ENCODE results near the gene PBX1.

DNA sequence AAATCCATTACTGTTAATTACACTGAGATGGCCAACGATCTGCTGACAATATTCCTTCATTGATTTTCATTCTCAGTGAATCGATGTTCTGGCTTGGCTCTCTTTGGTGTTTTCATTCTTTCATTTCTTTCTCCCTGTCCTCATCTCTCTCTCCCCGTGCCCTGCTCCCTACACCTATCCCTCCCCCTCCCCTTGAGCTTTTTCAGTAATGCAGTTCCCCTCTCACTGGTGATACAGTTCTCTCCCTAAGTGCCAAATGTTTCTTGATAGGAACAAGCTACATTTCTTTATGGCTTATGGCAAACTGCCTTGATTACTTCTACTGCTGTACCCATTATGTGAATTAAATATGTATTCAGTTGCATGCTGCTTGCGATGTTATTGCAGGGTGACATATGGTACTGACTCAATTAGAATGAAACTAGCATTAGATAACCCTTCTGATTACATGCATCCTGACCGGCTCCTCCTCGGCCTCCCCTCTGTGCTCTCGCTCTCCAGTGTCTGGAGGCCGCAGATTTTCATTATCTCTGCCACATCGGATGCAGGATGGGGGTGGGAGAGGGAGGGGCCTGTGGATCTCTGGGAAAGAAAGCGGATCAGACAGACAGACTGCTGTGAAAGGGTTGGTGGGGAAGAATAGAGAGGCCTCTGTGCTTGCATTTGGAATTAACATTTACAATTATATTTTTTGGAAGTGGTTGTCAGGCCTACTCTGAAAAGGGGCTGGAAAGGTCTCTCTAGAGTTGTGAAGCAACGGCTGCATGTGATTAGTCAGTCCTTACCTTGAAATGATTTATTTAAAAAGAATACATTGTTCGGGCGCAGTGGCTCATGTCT, 130.9 kb downstream of the PBX1 start:
- TF ChIP-seq, protein P1, sequence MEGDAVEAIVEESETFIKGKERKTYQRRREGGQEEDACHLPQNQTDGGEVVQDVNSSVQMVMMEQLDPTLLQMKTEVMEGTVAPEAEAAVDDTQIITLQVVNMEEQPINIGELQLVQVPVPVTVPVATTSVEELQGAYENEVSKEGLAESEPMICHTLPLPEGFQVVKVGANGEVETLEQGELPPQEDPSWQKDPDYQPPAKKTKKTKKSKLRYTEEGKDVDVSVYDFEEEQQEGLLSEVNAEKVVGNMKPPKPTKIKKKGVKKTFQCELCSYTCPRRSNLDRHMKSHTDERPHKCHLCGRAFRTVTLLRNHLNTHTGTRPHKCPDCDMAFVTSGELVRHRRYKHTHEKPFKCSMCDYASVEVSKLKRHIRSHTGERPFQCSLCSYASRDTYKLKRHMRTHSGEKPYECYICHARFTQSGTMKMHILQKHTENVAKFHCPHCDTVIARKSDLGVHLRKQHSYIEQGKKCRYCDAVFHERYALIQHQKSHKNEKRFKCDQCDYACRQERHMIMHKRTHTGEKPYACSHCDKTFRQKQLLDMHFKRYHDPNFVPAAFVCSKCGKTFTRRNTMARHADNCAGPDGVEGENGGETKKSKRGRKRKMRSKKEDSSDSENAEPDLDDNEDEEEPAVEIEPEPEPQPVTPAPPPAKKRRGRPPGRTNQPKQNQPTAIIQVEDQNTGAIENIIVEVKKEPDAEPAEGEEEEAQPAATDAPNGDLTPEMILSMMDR (IDR thresholded peaks at IDR 0.05): no peak
- no peak for TF ChIP-seq POLR2AphosphoS5 (IDR thresholded peaks at IDR 0.05)
